ENCODE measurements around the gene ITPK1.
"Not testable (repeated sequence)": the region's sequence is repeated elsewhere in the genome, so short reads cannot be mapped to it uniquely, and the experiment has no call there.

ITPK1 gene

GRCh38 chr14:93106541-93107156, 9.1 kb downstream of the ITPK1 start:
- Histone ChIP-seq H3K27me3 (replicated peaks; ENCODE audit: insufficient read depth, low read length) (no peaks in the 10 kb centered on the region), H3K36me3 (replicated peaks; ENCODE audit: insufficient read depth, low read length) (no peaks in the 10 kb centered on the region), H3K9me2 (replicated peaks; ENCODE audit: insufficient read depth, low read length) (no peaks in the 10 kb centered on the region), H3K27ac (ENCODE audit: low read length) (no peak overlapping the region), H3K4me1 (ENCODE audit: low read length) (peaks cover 5% of the 10 kb centered on the region; the same call in 1 of the 2 replicates), H3K4me2 (ENCODE audit: low read depth, low read length) (no peak overlapping the region), H3K79me2 (ENCODE audit: low read length) (peaks cover 48% of the 10 kb centered on the region), H3K9ac (ENCODE audit: low read length) (no peak overlapping the region), H3F3A (ENCODE audit: insufficient read depth, low read length) (no peaks in the 10 kb centered on the region), H3K4me3 (ENCODE audit: low read length) (no peak overlapping the region), H2AFZ (ENCODE audit: low read length) (no peak overlapping the region), H4K20me1 (ENCODE audit: insufficient read depth, low read length) (no peaks in the 10 kb centered on the region), H3K9me3 (replicated peaks; ENCODE audit: insufficient read depth, low read length) (no peaks in the 10 kb centered on the region)
- DNase-seq: no peak
- TF ChIP-seq EZH2phosphoT487 (IDR thresholded peaks at IDR 0.05; ENCODE audit: low read length): no peak
- TF ChIP-seq CTCF (IDR thresholded peaks at IDR 0.05; ENCODE audit: low read length): no peak
- no peak for TF ChIP-seq EZH2 (optimal IDR thresholded peaks at IDR 0.05; ENCODE audit: low read depth, low read length)

- not testable (repeated sequence) for H3K9ac ChIP-seq (ENCODE audit: low read length); H3F3A ChIP-seq (ENCODE audit: insufficient read depth, low read length); H4K20me1 ChIP-seq (ENCODE audit: insufficient read depth, low read length); H3K27me3 ChIP-seq (replicated peaks; ENCODE audit: insufficient read depth, low read length); H3K4me2 ChIP-seq (ENCODE audit: low read depth, low read length); H3K9me3 ChIP-seq (replicated peaks; ENCODE audit: insufficient read depth, low read length); H3K9me2 ChIP-seq (replicated peaks; ENCODE audit: insufficient read depth, low read length); H3K4me1 ChIP-seq (ENCODE audit: low read length); H2AFZ ChIP-seq (ENCODE audit: low read length); H3K36me3 ChIP-seq (replicated peaks; ENCODE audit: insufficient read depth, low read length); H3K27ac ChIP-seq (ENCODE audit: low read length); DNase-seq; H3K4me3 ChIP-seq (ENCODE audit: low read length)
- peaks cover 49% of the 10 kb centered on the region for H3K79me2 ChIP-seq (ENCODE audit: low read length)
These were observed 9.9 kb downstream of the ITPK1 start for GRCh38 chr14:93105856-93106255.

- Histone ChIP-seq H4K20me1 (ENCODE audit: insufficient read depth, low read length) (no peaks in the 10 kb centered on the region), H3K9me2 (replicated peaks; ENCODE audit: insufficient read depth, low read length) (no peaks in the 10 kb centered on the region), H3K27ac (ENCODE audit: low read length) (no peak overlapping the region), H3K79me2 (ENCODE audit: low read length) (peaks cover 48% of the 10 kb centered on the region), H3K9ac (ENCODE audit: low read length) (no peak overlapping the region), H3K36me3 (replicated peaks; ENCODE audit: insufficient read depth, low read length) (no peaks in the 10 kb centered on the region), H3F3A (ENCODE audit: insufficient read depth, low read length) (no peaks in the 10 kb centered on the region), H2AFZ (ENCODE audit: low read length) (no peak overlapping the region), H3K27me3 (replicated peaks; ENCODE audit: insufficient read depth, low read length) (no peaks in the 10 kb centered on the region), H3K4me2 (ENCODE audit: low read depth, low read length) (no peak overlapping the region), H3K4me3 (ENCODE audit: low read length) (no peak overlapping the region), H3K9me3 (replicated peaks; ENCODE audit: insufficient read depth, low read length) (no peaks in the 10 kb centered on the region), H3K4me1 (ENCODE audit: low read length) (peaks cover 5% of the 10 kb centered on the region; the same call in 1 of the 2 replicates)
- no peak for DNase-seq
- TF ChIP-seq EZH2phosphoT487 (IDR thresholded peaks at IDR 0.05; ENCODE audit: low read length) (no peak), EZH2 (optimal IDR thresholded peaks at IDR 0.05; ENCODE audit: low read depth, low read length) (no peak), CTCF (IDR thresholded peaks at IDR 0.05; ENCODE audit: low read length) (no peak)
These were observed 10.4 kb downstream of the ITPK1 start for GRCh38 chr14:93105362-93105761.

- Histone ChIP-seq H3K36me3 (replicated peaks; ENCODE audit: insufficient read depth, low read length) (no peaks in the 10 kb centered on the region), H3K9me2 (replicated peaks; ENCODE audit: insufficient read depth, low read length) (no peaks in the 10 kb centered on the region), H4K20me1 (ENCODE audit: insufficient read depth, low read length) (no peaks in the 10 kb centered on the region), H3K9me3 (replicated peaks; ENCODE audit: insufficient read depth, low read length) (no peaks in the 10 kb centered on the region), H3K4me1 (ENCODE audit: low read length) (peaks cover 5% of the 10 kb centered on the region; the same call in 1 of the 2 replicates), H3K27me3 (replicated peaks; ENCODE audit: insufficient read depth, low read length) (no peaks in the 10 kb centered on the region), H2AFZ (ENCODE audit: low read length) (no peak overlapping the region), H3K9ac (ENCODE audit: low read length) (no peak overlapping the region), H3F3A (ENCODE audit: insufficient read depth, low read length) (no peaks in the 10 kb centered on the region), H3K4me3 (ENCODE audit: low read length) (no peak overlapping the region), H3K79me2 (ENCODE audit: low read length) (peaks cover 49% of the 10 kb centered on the region), H3K4me2 (ENCODE audit: low read depth, low read length) (no peak overlapping the region), H3K27ac (ENCODE audit: low read length) (no peak overlapping the region)
- TF ChIP-seq EZH2 (optimal IDR thresholded peaks at IDR 0.05; ENCODE audit: low read depth, low read length) (no peak), EZH2phosphoT487 (IDR thresholded peaks at IDR 0.05; ENCODE audit: low read length) (no peak), CTCF (IDR thresholded peaks at IDR 0.05; ENCODE audit: low read length) (no peak)
- no peak for DNase-seq
These were observed 10.8 kb downstream of the ITPK1 start for GRCh38 chr14:93104961-93105360.
